Urothelium cell line (cell line): Measurements from ENCODE around the gene ARHGAP26.
"Not testable (repeated sequence)": the region's sequence is repeated elsewhere in the genome, so short reads cannot be mapped to it uniquely, and the experiment has no call there.

Source experiments
- DNase-seq: peaks from one replicate; pipeline ENCODE4 v3.0.0; 2011; ENCODE audit warnings: low spot score, mixed read lengths
- FAIRE-seq: peaks from 2 replicates; lab custom pipeline; 2011; peaks lifted over from hg19 to GRCh38; lab: Jason Lieb, UNC

ARHGAP26 gene

GRCh38 chr5:143094608-143095007 lies 324.4 kb downstream of the ARHGAP26 start:
- DNase-seq, FAIRE-seq: not testable (repeated sequence)

- DNase-seq, result no peak
- FAIRE-seq, result no peak
These were observed 330.9 kb downstream of the ARHGAP26 start for GRCh38 chr5:143101121-143101520.

- no peak for FAIRE-seq
These were observed 331.7 kb downstream of the ARHGAP26 start for GRCh38 chr5:143101725-143102386.

GRCh38 chr5:143102411-143102810 lies 332.2 kb downstream of the ARHGAP26 start:
- FAIRE-seq (no peak), DNase-seq (no peak)

More at GRCh38 chr5:143101725-143102386, 331.7 kb downstream of the ARHGAP26 start:
- DNase-seq, result no peak

GRCh38 chr5:143105216-143105905 lies 335.2 kb downstream of the ARHGAP26 start:
- DNase-seq (no peak), FAIRE-seq (no peak)

GRCh38 chr5:143106174-143106573 lies 336.0 kb downstream of the ARHGAP26 start:
- FAIRE-seq, result no peak
- peak; percentile 10 for DNase-seq

GRCh38 chr5:143108498-143109128 lies 338.4 kb downstream of the ARHGAP26 start:
- FAIRE-seq, result no peak
- DNase-seq, result no peak

GRCh38 chr5:143110591-143110990 lies 340.4 kb downstream of the ARHGAP26 start:
- FAIRE-seq (no peak), DNase-seq (no peak)

GRCh38 chr5:143111799-143112198 lies 341.6 kb downstream of the ARHGAP26 start:
- FAIRE-seq (no peak), DNase-seq (no peak)

GRCh38 chr5:143113461-143113860 lies 343.3 kb downstream of the ARHGAP26 start:
- DNase-seq, result no peak
- FAIRE-seq, result no peak

GRCh38 chr5:143114481-143114880 lies 344.3 kb downstream of the ARHGAP26 start:
- no peak for DNase-seq
- FAIRE-seq, result no peak

GRCh38 chr5:143115381-143115780 lies 345.2 kb downstream of the ARHGAP26 start:
- no peak for DNase-seq
- FAIRE-seq, result no peak

- DNase-seq (no peak), FAIRE-seq (no peak)
These were observed 346.6 kb downstream of the ARHGAP26 start for GRCh38 chr5:143116814-143117213.

- DNase-seq, result no peak
These were observed 347.6 kb downstream of the ARHGAP26 start for GRCh38 chr5:143117821-143118220.

GRCh38 chr5:143118222-143118621 lies 348.0 kb downstream of the ARHGAP26 start:
- DNase-seq (no peak), FAIRE-seq (no peak)

More at GRCh38 chr5:143117821-143118220, 347.6 kb downstream of the ARHGAP26 start:
- no peak for FAIRE-seq

GRCh38 chr5:143118818-143119217 lies 348.6 kb downstream of the ARHGAP26 start:
- not testable (repeated sequence) for FAIRE-seq, DNase-seq

GRCh38 chr5:143119291-143119769 lies 349.2 kb downstream of the ARHGAP26 start:
- FAIRE-seq (no peak), DNase-seq (no peak)

GRCh38 chr5:143119881-143120341 lies 349.7 kb downstream of the ARHGAP26 start:
- DNase-seq, result no peak
- no peak for FAIRE-seq

GRCh38 chr5:143120460-143121134 lies 350.4 kb downstream of the ARHGAP26 start:
- FAIRE-seq, result no peak
- DNase-seq, result no peak

GRCh38 chr5:143121135-143121475 lies 350.9 kb downstream of the ARHGAP26 start:
- DNase-seq, result no peak
- no peak for FAIRE-seq

- no peak for DNase-seq
- no peak for FAIRE-seq
These were observed 354.4 kb downstream of the ARHGAP26 start for GRCh38 chr5:143124593-143124992.
